A204.1 (cell line): Measurements from ENCODE around the gene RPA1.
"Not testable (repeated sequence)": the region's sequence is repeated elsewhere in the genome, so short reads cannot be mapped to it uniquely, and the experiment has no call there.

Source experiments
- FAIRE-seq: peaks from 2 replicates; lab custom pipeline; 2012; peaks lifted over from hg19 to GRCh38; lab: Jason Lieb, UNC

RPA1 gene

DNA sequence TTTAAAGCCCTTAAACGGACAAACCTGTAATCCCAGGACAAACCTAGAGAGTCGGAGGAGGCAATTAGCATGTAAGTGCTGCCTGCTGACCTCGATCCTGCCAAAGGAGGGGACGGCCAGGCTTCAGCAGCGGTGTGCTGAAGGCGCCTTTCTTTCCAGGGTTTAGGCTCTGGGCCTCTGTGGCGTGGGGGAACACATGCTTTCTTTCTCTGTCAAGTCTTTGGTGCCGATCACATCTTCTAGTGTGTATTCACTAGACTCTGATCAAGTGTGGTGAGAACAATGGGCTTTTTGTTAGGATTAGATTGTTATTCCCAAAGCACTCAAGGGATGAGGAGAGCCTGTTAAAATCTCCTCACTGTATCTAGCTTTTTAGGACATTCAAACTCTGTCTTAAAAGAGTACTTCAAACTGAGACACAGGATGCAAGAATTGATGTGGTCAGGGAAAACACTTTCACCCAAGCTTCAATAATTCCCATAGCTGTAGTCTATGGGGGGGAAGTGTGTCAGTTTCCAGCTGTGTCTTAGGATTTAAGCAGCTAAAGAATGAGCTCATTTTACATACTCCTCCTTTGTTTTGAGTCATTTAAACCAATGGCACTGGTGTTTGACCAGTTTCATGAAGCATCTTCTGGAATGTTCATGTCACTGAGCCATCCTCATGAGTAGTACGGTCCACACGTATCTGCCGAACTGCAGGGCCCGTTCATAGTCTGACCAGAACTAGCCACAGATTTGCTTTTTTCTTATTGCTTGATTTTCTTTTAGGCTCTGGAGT lies 51.2 kb downstream of the RPA1 start:
- FAIRE-seq = no peak

DNA sequence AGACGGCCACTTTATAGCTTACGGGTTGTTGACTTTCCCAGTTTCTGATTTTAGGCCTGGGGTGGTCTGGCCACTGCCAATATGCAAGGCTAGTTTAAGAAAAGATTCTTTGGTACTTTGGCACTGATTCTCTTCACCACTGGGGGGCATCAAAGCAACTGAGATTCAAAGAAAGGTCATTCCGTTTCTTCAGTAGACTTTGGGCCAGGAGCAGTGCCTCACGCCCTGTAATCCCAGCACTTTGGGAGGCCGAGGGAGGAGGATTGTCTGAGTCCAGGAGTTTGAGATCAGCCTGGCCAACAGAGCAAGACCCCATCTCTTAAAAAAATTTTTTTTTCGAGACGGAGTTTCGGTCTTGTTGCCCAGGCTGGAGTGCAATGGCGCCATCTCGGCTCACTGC lies 53.0 kb downstream of the RPA1 start:
- no peak for FAIRE-seq

DNA sequence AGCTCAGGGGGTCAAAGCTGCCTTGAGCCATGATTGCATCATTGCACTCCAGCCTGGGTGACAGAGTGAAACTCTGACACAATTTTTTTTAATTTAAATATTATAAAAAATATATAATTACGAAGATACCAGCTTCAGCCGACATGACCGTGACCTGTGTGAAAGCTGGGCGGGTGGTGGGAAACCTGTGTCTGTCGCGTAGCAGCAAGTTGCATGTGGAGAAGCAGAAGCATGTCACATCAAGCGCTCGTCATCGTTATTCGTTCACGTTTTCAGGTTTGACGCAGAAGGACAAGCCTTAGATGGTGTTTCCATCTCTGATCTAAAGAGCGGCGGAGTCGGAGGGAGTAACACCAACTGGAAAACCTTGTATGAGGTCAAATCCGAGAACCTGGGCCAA lies 53.7 kb downstream of the RPA1 start:
- FAIRE-seq = no peak

DNA sequence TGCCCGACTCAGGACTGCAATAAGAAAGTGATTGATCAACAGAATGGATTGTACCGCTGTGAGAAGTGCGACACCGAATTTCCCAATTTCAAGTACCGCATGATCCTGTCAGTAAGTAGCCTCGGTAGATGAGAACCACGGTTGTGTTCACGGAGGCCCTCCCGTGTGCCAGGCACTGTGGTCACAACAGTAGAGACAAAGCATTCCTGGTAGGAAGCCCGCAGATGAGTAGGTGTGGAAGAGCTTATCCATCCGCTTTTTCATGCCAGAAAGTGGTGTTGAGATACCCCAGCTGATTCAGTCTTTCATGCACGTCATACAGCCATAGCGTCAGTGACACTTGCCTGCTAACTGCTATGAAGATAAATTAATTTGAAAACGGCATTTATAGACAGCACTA lies 58.9 kb downstream of the RPA1 start:
- no peak for FAIRE-seq

DNA sequence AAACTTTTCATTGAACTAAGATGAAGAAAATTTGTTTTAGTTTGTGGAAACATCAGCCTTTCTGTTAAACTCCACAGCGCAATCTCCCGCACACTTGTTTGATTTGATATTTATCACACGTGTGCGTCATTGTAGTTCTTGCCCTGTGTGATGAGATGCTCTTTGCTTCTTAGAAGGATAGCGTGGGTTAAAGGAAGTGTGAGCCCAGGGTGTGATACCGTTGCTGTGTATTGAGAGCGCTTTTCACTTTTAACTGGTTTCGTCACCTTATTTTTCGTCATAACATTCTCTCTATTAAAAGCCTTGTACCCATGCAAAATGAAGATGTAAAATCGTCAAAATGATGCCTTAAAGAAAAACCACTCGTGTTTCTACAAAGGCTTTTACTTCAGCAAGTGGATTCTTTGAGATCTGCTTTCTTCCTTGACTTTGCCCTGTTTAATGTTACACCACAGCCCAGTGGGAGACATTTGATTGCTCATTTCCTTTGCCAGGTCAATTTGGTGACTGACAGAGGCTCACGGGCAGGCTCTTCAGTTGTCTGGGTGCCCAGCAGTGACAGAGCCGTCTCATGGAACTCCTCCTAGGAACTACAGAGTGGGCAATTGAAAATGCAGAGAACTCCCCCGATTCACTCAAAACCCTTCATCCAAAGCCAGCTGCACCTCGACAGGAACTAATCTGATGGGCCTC lies 61.1 kb downstream of the RPA1 start:
- no peak for FAIRE-seq

DNA sequence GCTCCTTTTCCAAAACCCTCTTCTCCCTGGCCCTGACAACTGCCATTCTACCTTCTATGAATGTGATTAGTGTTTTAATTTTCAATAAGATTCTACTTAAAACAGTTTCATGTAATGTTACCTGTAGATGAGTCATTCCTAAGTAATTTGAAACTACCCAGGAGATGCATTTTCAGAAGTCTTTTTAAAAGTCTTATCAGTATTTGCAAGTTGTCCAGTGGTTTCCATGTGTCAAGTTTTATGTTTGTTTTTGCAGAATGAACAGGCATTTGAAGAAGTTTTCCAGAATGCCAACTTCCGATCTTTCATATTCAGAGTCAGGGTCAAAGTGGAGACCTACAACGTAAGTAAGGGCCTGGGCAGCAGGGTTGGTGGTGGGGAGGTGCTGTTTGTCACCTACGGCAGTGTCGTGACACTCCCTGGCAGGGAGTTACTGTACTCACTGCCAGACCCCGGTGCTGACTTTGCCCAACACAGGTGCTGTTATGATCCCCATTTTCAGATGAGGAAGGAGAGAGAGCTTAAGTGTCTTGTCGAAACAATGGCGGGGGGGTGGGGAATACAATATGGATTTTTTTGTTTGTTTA lies 65.0 kb downstream of the RPA1 start:
- no peak for FAIRE-seq

DNA sequence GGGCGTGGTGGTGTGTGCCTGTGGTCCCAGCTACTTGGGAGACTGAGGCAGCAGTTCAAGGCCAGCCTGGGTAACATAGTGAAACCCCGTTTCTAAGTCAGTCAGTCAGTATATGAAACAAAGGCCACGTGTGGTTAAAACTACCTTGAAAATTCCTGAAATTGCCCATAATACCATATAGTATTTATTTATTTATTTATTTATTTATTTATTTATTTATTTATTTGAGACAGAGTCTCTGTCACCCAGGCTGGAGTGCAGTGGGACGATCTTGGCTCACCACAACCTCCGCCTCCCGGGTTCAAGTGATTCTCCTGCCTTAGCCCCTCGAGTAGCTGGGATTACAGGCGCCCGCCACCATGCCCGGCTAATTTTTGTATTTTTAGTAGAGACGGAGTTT lies 65.7 kb downstream of the RPA1 start:
- not testable (repeated sequence) for FAIRE-seq

DNA sequence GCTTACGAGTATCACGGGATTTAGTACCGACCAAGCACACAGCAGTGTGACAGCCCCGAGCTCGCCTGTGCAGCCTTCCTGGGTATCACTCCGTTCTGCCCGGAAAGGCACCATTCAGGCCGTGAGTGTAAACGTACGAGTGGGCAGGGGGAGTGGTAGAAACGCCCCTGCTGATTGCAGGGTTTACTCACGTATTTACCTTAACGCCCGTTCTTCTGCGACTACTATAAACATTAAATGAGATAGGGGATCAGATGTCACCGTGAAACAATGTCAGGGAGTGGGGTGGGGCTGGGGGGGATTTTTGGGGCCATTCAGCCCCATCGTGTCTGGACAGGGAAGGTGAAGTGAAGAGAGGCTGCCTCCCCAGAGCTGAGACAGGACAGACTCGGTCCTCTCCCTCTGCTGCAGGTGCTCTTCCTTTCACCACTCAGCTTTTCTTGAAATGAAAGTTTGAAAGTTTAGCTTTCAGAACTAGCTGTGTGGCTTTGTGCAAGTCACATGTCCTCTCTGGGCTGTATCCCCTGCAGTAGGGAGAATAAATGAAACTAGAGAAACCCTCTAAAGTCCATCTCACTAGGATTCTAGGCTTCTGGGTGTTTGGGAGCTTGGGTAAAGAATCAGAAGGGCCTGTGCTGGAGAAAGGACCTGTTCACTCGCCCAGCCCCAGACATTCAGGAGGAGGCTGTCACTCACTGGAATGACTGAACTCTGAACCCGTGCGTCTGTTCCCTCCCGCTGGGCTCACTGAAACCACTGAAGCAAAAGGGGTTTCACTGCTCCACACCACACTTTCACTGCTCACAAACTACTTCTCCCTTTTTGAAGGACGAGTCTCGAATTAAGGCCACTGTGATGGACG lies 66.7 kb downstream of the RPA1 start:
- no peak for FAIRE-seq

DNA sequence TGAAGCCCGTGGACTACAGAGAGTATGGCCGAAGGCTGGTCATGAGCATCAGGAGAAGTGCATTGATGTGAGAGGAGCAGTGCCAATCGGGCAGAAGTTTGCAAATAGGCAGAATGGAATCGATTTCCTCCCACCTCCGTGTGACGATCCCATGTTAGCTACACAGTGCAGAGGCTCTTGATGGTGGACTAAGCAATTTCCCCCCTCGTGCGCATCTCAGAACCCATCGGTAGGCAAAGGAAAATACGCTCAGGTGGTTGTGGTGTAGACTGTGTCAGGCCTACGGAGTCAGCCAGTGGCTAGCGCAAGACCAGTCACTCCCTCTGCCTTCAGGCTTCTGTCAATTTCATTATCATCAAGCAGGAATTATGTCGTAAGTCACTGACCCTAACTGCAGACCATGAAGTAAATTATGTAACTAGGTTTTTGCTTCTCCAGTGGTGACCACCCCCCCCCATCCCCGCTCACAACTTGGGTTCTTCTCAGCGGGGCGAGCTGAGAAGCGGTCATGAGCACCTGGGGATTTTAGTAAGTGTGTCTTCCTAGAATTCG lies 67.4 kb downstream of the RPA1 start:
- no peak for FAIRE-seq

DNA sequence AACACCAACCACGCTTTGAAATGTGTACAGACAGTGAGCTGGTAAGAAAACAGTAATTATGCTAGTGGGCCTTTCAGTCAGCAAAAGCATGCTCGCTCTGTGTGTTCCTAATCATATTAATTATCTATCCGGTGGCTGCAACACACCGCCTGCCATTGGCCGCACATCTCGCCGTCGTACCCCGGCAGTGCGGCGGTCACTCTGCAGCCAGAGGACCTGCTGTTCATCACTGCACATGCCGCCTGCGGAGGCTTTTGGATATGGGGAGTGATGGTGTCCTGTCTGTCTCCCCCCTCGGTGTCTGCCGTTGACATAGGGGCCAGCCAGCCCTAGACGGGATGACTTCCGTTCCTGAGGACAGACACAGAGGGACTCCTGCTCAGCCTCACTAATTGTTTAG lies 68.5 kb downstream of the RPA1 start:
- no peak for FAIRE-seq

DNA sequence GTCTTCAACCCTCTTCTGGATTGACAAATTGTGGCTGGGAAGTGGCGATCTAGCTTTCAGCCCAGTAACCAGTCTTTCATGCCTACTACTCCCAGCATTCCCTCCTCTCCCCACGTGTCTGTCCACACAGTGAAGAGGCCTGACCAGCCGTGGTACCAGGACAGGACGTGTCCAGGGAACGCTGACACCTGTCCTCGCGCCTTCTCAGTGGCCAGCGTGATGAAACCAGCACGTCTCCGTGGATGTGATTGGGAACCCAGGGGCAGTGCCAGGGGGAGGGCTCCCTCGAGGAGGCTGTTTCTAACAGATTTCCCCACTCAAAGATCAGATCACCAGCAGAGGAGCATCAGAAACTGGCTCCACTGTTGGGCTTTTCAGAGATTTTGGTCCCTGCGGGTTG lies 69.1 kb downstream of the RPA1 start:
- FAIRE-seq = no peak

DNA sequence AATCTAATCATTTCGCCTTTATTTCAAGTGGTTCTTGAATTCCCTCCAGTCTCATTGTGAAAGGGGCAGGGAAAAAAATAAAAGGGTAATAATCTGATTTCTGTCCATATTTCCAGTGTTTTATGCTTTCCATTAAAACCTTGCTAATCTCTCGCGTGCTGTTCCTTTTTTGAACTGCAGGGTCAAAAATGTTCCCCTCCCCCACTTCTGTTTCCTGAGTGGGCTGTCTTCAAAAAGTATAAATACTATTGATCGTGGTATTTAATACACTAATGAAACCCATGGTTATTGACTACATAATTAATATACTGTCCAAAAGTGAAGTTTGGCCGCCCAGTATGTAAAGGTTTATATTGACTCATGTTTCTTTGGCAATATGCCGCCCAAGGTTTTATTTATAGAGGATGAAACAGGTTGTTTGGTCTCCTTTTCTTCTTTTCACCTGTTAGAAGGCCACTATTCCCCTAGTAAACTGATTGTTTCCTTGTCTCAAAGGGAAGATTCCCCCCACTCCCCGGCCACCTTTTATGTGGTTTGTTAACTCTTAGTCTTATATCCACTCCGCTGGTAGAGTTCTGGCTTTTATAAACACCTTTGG lies 69.7 kb downstream of the RPA1 start:
- no peak for FAIRE-seq

DNA sequence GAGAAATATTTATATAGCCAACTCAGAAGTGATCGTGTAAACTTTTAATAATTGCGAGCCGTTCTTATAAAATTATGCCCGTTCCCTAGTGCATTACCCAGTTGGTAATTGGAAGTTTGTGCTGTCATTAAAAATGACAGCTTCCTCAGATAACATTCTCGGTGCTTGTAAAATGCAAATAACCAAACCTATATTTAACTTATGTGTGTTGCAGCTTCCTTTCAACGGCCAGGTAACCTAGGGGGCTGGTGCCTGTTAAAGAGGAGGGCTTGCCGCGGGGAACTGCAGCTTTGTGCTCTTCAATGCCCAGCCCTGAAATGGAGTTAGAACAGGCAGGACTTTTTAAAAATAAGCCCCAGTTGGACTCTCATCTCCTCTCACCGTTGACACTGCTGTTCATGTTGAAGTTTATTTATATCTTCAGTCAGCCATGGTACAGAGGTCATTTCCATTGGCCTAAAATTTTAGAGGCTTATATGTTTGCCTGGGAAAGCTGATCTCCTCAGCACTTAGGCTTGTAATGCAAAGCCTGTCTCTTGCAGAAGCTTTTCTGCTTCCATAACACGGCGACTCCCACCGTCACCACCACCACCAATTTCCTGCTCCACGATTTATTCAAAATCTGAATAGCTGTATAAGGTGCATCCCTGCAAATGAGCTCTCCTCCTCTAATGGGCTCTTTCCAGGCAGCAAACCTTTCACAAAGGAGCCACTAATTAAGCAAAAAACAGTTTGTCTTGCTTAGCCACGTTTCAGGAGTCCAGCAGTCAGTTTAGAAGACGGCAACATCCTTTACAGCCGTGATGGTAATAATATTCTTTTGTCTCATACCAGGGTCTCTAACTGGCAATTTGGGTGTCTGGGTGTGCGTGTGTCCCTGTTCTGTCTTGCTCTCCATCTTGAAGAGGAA lies 74.7 kb downstream of the RPA1 start:
- no peak for FAIRE-seq

DNA sequence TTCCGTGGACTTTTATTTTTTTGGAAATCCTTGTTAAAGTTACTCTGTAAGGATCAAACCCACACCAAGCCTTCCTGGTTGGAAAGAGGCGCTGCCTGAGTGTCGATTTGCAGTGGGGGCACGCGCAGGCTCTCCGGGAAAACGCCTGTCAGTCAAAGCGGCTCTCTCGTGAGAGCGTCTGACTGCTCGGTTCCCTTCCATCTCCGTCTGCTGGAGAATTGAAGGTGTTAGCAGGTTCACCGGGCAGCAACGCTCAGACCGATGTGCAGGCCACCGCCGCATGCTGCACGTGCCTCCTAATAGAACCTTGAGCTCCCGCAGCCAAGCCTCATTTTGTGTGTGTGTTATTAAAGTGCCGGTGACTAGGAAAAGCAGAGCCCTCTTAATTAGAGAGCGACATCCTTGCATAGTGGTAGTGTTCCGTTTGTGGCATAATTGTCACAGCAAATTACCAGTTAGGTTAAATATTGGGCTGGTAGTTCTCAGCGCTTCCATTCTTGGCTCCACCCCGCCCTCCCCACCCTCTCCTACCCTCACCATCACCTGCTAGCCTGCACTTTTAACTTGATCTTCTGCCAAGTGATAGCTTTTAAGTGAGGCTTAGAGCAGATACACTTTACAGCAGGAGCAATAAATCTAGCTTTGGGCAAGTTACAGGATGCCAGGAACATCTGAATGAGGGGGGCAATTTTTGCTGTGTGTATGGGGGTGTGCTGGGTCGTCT lies 75.5 kb downstream of the RPA1 start:
- no peak for FAIRE-seq

DNA sequence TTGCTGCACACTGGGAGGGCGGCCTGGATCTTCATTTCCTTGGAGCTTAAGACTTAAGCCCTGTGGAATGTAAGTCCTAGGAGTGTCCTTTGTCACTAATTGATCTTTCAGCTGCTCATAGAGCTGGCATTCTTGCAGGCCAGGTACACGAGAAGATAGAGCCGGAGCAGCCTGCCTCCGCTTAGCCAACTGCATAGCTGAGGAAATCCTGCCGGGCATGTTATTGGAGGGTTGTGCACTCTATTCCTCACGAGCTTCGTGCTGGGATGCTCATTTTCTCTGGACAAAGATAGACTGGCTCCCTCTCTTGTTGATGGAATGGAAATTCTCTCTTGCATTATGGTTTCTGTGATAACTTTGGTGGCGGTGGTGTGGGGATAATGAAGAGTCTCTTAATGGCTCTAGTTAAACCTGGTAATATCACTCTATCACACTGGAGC lies 76.9 kb downstream of the RPA1 start:
- FAIRE-seq = no peak

DNA sequence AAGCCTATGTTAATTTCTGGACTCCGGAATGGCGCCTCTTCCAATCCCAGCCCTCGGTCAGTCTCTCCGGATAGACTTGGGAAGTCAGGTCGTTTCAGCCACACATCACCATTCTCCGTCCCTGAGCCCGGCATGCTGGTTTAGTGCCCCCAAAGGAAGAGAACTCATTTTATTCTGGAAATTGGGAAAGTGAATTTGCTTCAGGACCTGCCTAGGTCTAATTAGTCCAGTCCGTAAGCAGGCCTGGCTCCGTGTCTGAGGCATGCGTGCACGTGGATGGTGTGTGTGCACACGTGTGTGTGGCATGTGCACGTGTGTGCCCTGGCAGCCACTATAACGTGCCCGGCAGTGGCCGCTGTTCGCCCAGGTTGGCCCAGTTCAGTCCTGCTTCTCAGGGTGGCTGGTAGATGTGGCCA lies 77.4 kb downstream of the RPA1 start:
- no peak for FAIRE-seq

DNA sequence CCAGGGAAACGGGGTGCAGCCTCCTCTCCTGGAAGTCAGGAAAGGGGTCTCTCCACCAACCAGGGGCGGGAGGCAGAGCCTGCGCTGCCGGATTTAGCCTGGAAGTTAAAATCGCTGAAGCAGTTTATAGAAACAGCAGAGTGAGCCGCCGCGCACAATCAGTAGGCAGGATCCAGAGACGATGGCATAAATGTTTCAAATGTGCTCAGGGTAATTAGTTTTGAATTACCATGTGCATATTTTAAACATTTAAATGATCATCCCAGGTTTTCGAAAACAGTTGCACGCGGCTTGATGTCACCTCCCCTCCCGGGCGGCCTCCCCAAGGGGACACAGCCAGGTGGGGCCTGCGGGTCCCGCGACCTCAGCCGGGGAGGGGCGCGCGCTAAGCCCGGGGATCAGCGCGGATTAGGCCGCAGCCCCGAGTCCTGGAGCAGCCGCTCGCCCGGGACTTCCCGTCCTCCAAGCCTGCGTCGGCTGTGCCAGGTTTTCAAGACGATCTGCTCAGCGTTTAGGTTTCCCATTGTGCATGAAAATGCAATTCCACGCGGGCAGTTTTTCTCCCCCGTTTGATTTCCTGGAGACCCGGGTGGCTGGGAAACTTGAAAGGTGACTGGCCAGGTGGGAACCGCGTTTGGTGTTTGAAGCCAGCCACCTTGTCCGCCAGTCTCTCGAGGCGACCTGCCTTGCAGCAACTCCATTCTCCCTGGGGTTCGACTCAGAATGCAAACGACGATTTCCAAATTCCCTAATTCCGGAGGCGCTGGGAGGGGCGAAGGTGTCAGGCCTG lies 78.3 kb downstream of the RPA1 start:
- FAIRE-seq = no peak

DNA sequence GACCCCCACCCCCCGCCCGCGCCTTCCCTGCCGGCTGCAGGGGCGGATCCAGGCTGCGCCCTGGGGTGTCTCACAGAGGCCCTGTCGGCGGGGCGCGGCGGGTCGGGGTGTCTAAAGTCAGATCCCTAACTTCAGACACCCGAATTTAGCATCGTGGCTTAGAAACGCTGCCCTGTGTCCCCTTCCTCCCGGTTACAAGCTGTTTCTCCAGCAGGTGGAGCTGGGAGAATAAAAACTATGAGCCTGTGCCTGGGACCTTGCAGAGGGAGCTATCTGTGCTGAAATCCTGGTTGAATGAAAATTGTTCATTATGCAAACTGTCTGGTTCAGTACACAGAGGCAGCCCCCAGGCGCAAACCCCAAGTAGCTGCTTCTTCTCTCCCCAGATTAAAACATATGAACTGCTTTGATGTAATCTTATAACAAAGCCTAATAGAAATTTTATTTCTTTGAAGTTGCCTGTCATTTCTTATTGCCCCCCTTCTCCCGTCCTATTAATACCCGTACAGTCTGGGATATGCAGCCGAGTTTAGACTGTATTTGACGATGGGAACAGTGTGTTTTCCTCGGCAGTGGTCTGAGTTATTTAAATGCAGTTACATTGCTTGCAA lies 79.0 kb downstream of the RPA1 start:
- no peak for FAIRE-seq

DNA sequence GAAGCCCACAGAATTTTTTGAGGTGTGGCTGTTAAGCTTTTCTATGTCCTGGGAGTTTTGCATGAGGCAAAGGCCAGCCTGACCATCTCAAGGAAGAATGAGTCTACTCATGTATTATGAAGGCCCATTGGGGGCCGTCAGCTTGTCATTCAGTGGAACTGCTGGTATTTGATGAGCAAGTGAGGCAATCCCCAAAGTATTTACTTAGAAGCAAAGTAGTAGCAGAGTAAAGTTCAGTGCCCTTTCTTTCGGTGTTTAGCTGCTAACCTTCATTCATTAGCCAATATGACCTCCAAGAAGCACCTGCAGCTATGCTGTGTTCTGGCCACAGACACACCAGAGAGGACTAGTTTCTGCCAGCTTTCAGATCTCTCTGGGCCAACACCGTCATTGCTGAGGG lies 80.2 kb downstream of the RPA1 start:
- no peak for FAIRE-seq
